GM18519 (cell line): ENCODE measurements around the gene TEX35.

Experiments
- ATAC-seq: cut with Tn5 transposase; IDR thresholded peaks from one replicate; pipeline ENCODE4 v1.9.1; 2021; ENCODE audit warnings: mild to moderate bottlenecking, moderate library complexity; ENCODE audit not compliant: unreplicated experiment, low FRiP score

TEX35 gene

DNA sequence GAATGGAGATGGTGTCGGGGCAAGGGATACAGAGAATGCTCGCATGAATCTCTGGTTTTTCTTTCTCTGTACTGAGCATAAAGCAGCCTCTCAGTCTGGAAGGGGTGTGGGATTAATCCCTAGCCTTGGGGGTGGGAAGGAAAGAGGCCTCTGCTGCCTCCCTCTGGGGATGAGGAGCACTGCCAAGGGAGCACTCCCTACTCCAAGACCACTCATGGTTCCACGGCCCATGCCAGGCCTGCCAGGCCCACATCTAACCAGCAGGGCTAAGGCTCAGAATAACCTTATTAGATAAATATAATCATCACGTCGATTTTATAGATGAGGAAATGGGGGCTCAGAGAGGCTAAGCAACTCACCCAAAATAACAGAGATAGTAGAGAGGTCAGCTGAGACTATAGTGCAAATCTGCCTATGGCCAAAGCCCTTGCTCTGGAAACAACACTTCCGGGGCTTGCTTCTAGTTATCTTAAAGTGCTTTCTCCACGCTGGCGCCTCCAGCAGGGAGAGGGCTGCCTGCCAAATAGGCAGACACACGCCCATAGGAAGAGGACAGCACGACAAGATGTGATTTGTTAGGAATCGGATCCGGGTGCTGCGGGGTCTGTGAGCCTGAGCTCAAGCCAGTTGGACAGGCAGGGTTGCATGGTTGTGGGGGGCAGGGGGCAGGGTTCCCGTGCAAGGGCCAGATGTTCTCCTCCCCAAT lies 522 bp downstream of the TEX35 start:
- ATAC-seq = no peak

DNA sequence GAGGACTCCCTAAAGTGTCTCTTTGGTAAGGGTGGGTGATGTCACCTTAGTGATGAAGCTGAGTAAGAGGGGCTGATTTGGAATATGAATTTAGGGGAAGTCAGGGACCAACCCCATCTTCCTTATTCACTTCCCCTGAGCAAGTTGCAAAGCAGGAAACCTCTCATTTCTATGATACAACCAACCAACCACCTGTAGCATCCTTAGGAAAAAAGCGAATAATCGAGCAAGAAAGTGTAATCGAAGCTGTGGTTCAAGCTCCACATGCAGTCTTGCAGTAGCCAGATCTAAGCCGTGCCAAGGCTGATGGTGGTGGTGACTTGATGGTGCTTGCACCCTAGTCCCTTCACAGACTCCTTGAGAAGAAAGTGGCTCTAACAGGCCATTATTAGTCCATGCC lies 3.2 kb downstream of the TEX35 start:
- ATAC-seq = no peak

DNA sequence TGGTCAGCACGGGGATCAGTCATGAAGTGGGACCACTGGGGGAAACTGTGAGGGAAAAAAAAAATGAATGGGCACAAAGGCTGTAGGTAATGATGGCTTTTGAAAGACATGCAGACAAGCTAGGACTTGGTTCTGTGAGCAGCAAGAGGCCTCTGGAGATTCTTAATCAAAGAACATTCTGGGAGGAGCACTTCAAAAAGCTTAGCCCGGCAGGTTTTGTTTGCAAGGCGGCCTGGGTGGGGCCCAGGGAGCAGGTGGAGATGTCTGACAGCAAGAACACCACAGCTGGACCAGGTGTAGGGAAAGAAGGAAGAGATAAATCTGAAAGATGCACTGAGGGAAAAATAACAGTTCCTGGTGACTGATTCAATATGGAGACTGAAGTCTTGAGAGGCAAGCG lies 6.0 kb downstream of the TEX35 start:
- no peak for ATAC-seq

DNA sequence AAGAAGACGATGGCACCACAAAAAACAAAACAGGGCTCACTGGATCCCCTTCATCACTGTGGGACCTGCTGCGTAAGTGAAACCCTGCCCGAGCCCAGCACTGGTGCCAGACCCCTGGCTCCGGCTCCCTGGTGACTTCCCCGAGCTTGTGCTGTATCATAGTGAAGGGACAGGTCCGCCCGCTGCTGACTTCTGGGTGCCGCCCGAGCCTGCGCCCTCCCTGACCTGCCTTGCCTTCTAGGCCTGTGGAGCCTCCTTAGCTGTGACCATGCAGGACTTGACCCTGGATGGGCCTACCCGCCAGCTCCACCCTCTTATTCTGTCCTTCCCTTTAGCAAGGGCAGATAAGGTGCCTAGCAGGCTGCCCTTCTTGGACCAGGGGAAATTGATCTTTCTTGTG lies 7.9 kb downstream of the TEX35 start:
- no peak for ATAC-seq

DNA sequence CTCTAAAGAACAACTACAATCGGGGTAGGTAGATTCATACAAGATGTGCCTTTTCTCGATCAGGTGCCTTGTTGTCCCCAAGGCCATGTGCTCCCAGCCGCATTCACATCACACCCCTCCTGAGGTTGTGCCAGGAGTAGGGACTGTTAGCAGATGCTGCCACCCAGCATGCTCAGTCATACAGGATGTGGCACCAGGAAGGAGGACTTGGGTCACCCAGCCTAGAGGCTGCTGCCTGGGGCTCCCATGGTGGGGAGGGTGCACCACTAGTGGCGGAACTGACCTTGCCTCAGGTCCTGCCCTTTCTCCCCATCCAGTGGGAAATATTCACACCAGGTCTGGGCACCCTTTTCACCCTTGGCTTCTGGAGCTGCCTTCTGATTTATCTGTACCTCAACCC lies 8.3 kb downstream of the TEX35 start:
- no peak for ATAC-seq

DNA sequence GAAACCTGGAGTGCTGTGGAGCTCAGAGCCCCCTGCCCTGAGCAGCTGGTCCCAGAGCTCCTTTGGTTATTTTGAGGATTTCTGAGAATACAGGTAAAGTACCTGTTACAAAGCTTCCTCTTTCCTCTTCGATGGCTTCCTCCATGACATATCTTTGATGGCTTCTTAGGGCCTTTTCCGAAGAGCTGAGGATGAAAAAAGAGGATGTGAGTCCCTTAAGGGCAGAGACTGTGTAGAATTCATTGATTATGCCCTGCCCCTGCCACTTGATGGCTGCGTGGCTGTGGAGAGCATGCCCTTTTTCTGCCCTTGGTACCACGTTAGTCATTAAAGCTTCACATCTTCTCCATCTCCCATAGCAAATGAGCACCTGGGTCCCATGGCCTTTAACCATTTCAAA lies 14.2 kb downstream of the TEX35 start:
- no peak for ATAC-seq

DNA sequence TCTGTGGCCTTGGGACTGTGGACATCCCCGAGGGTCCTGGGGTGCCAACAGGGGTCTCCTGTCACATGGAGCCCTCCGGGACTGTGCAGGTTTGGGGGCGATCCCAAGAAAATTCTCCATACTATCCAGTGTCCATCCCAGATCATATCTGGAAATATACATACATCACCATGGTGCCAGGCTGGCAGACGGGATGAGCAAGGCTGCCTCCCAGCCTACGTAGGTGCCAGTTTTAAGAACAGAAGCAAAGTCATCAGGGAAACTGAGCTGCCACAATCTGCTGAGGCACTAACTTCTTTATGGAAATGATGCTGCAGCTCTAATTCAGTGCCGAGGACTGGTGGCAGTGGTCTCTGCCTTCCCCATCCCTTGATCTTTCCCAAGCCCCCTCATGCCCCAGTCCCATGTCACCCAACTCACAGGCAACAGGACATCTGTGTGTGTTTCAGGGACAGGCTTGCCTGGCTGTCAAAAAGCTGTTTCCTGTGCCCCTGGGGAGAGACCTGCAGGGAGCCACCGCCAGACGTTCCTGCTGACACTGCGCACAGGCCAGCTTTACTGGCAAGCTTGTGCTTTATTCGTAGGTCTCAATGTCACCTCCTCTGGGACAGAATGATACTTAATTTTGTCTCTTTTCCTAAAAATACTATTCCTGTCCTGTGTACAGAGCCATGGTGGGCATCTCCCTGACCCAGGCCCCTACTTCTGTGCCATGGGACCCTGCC lies 15.5 kb downstream of the TEX35 start:
- no peak for ATAC-seq

DNA sequence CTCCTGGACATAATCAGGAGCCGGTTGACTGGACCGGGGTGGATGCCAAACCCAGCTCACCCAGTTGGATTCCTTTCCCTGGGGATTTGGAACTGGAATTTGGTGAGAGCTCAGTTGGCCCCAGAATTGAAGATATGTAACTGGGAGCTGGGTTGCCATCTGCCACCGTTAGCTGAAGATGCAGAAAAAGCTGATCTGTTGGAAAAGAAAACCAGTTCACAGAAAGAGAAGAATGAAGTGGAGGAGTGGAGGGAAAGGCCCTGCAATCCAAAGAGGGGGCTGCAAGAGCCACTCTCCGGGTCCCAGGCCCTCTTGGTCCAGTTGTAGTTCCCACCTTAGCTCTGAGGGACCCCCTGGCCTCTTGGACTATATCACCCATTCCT lies 16.0 kb downstream of the TEX35 start:
- ATAC-seq = no peak

DNA sequence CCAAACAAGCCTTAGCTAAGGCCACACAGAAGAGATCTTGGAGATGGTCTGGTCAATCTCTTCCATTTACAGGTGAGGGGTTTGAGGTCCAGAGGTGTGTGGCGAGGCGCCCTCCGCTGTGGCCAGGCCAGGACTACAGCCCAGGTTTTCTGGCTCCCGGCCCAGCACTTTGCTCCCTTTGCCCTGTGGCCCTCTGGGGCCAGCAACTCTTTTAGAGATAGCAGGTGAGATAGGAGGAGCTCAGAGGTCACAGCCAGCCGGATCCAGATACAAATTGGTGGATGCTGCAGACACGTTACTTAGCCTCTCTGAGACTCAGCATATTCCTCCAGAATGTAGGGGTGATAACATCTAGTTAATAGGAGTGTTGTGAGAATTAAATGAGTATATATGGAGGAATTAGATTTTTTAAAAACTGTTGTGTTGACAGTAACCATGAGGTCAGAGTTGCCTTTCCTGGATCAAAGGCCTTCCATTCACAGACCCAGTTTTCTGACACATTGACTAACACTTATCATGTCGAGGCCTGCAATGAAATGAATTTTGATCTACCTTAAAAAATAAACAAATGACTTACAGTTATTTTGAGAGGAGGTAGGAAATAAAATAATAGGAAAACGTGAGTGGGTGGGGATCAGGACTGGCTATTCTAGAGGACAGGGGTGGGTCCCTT lies 16.6 kb downstream of the TEX35 start:
- ATAC-seq = no peak

DNA sequence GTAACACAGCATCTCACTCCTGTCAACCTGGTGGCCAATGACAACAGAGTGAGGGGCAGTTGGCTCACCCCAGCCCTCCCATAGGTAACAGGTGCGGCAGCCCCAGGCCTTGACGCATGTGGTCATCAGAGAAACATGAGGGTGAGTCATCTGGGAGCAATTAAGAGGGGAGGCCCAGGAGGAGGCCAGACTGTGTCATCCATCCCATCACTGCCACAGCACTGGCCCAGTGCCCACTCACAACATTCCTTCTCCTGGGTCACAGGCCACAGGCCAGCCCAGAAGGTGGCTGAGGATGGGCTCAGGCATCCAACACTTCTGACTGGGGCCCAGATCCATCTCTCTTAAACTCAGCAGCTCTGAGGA lies 17.1 kb downstream of the TEX35 start:
- ATAC-seq = no peak

DNA sequence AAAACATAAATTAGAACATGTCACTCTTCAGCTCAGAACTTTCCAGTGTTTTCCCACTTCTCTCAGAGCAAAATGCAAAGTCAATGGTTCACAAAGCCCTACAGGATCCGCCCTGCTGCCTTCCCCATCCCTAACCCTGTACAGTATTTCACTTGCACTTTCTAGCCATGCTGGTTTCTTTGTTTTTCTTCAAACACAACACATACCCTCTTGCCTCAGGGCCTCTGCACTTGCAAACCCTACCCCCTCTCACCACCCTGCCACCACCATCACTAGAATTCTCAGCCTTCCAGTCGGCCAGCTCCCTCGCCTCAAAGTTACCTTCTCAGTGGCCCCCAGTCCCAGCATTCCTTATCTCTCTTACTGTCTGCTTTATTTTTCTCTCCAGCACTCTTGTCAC lies 17.6 kb downstream of the TEX35 start:
- no peak for ATAC-seq

DNA sequence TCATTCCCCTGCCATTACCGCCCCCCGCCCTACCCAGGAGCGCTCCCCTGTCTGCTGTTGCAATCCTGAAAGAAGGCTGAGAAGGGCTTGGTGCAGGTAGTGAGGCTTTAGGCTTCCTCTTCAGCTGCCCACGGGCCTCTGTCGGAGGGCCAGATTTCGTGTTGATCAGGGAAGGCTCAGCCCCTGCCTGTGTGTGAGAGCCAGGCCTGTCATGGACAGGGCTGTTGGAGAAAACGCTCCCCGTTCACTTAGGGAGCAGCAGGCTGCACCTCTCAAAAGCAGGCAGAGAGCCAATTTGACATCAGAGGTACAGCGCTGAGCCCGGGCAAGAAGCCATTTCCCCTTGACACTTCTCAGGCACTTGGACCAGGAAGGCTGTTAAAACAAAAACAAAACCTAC lies 19.0 kb downstream of the TEX35 start:
- no peak for ATAC-seq

DNA sequence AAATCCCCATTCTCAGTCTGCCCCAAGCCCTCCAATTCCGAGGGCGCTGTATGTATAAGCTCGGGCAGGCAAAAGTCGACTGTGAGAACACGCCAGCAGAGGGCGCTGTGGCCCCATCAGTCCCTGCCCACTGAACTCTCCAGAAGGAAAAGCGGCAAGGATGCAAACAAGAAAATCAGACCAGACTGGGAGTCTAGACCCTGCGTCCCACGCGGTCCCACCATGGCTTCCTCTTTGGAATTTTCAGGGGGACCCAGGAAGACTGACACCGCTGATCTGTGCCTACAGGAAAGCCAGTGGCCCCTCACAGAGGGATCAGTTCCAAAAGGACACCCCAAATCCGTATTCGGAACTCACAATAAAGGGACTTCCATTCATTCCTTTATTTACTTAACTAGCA lies 19.5 kb downstream of the TEX35 start:
- no peak for ATAC-seq

DNA sequence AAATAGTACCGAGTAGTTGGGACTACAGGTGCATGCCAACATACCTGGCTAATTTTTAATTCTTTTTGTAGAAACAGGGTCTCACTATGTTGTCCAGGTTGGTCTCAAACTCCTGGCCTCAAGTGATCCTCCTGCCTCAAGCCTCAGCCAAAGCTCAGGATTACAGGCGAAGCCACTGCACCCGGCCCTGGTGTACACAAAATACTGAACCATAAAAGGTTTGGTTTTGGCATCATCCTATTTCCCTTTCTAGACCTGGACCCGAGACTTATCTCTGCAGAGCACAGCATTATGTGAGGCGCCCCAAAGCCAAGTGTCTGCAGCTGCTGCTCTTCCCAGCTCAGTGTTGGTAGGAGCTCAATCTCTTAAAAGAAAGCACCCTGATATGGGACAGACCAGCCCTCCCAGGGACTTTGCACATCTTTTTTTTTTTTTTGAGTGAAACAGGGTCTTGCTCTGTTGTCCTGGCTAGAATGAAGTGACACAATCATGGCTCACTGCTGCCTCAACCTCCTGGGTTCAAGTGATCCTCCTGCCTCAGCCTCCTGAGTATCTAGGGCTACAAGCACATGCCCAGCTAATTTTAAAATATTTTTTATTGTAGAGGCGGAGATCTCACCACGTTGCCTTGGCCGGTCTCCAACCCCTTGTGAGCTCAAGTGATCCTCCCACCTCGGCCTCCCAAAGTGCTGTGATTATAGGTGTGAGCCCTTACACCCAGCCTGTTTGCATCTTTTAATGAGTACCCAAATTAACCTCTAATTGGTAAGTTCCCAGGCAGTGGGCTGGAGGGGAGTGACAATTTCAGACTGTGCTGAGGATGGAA lies 20.4 kb downstream of the TEX35 start:
- no peak for ATAC-seq

DNA sequence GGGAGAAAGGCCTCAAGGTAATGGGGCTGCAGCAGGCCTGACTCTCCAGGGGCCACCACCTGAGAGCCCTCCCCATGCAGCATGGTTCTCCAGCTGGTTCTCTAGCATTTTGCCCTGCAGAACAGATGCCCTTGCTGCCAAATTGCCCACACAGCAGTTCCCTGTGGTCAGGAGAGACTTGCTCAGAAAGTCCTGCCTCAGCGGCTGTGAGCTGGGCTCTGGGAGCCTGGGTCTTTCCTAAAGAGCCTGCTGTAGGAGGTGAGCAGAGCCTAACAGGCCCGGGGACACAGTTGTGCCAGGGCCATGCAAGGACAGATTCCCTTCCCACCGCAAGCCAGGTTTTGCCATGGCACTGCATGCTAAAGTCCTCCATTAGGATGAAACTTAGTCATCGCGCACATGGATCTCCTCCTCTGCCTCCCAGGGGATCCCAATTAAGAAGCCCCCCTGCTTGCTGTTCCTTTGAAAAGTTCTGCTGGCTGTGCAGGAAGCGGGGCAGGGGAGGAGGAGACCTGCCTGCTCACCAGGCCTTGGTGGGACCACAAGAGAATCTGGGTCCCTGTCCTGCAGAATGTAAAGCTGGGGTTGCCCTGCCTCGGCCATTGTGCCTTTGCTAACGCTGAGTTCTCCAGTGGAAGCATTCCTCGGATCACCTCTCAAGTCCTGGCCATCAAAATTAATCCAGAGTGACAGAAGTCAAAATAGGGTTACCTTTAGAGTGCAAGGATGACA lies 21.4 kb downstream of the TEX35 start:
- ATAC-seq = no peak

DNA sequence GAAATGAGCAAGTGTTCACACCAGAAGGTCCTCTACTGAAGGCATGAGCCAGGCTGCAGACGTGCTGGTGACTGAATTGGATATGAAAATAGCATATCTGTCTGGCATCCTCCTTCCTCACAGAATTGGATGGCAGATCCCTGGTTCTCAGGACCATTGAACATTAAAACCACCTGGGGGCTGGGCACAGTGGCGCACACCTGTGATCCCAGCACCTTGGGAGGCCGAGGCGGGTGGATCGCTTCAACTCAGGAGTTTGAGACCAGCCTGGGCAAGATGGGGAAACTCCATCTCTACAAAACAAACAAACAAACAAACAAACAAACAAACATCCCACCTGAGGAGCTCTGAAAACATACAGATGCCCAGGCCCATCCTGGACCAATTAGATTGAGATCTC lies 23.4 kb downstream of the TEX35 start:
- ATAC-seq = no peak

DNA sequence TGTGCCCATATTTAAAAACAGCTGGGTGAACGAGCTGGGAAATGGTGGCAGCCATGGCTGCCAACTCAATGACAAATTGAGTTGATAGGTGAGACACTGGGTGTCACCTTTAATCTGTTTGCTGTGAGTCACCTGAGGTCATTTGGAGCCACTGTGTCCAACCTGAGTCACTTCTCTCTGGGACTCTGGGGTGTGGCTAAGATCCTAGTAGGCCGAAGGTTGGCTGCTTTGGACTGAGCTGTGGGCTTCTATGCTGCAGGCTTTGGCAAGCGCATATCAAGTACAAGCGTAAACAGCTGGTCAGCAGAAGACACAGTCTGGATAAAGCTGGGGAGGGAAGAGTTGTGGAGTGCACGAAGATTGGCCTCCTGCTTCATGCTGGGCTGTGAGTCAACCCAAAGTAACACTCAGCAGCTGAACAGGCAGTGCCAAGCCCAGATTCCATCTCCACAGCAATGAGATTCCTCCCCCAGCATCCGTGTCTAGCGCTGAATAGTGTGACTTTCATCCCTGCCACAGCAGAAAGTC lies 24.0 kb downstream of the TEX35 start:
- ATAC-seq = no peak

DNA sequence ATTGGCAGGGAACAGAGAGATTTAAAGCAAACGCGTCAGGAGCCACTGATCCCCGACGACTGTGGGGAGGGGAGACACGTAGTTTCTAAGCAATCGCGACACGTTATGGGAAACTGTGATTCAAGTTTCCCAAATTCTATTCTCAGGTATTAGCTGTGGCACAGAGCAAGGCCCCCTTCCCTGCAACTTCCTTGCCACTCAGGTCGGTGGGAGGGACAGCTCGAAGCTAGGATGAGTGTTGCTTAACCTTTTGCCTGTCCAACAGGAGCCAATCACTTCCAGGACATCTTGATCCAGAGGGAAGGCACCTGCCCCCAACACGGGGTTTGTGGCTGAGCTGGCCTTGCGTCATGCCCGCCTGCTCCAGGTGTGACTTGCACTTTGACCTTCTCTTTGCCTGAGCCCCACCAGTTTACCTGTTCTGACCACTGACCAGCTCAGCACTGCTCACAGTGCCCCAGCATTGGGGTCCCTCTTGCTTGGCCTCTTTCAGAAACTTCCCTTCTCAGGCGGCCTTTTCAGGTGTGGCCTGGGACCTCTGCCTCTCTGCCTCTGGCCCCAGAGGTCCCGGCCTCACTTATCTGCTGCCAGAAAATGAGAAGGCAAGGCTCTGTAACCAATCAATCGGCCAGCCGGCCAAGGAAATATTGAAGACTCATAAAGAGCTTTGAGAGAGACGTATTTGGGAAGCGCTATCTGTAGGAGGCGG lies 24.6 kb downstream of the TEX35 start:
- ATAC-seq = no peak

DNA sequence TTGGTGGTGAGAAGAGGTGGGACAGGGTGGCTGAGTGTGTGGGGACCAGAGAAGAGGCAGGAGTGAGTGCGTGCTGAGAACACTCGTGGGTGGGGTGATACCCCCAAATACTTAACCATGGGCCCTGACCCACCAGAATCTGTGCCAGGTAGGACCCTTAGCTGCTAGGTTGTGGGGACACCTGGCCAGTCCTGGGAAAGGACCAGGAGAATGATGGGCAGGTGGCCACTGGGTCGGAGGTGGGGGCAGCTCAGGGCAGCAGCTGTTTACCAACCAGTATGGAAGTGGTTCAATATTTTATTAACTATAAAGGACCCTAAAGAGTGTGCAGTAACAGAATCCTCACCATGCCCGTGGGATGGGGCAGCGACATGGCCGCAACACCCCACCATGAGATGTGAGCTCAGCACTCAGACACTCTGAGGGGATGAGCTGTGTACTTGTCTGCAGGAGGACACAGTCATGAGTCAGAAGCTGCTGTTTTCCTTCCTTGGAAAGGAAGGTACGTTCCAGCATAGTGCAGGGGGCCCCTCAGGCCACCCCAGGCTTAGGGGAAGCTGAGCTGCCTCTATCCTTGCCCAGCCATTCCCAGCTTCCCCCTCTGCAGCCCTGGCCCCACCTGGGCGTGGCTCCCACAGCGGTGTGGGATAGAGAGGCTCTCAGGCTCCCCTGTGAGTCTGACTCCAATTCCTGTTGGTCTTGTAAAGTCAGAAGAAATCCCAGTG lies 25.4 kb downstream of the TEX35 start:
- no peak for ATAC-seq
